Naive thymus-derived CD4-positive, alpha-beta T cell (primary cell): ENCODE measurements around the gene LCP1. TPM values are rescaled to one million over a fixed set of nuclear protein-coding genes. Genes with fewer than 3 reads are reported as not detected.

Experiments
- ATAC-seq: fragments of 150-1000 bp; cut with Tn5 transposase; 2 replicates; pipeline ENCODE4 v1.10.0; 2021; ENCODE audit warnings: mild to moderate bottlenecking, moderate library complexity
- CTCF ChIA-PET: fragments of 350-600 bp; sonication (Branson Sonifier 250); formaldehyde crosslinking; loops from one replicate; lab custom pipeline; 2021; ENCODE audit warnings: antibody characterized with exemption; lab: Charles Lee
- POLR2A ChIA-PET: fragments of 350-600 bp; sonication (Branson Sonifier 250); formaldehyde crosslinking; loops from one replicate; lab custom pipeline; 2021; ENCODE audit warnings: antibody characterized with exemption, inconsistent platforms; lab: Charles Lee
- DNase-seq, 9 donors: peaks; one replicate each; pipeline versions ENCODE4 v3.0.0 to v3.0.0-alpha.2; 2020 to 2022; ENCODE audit warnings: mixed read lengths in 1 of 9
- H3K27ac ChIP-seq: one replicate; pipeline ENCODE4 v1.7.0; 2013; ENCODE audit warnings: mild to moderate bottlenecking, low read depth, low read length, moderate library complexity
- H3K27me3 ChIP-seq, 2 donors: one replicate each; pipeline ENCODE4 v1.7.0; 2013; ENCODE audit warnings: low read length in 2 of 2, mild to moderate bottlenecking in 2 of 2, moderate library complexity in 2 of 2; ENCODE audit not compliant: control insufficient read depth in 2 of 2, insufficient read depth in 2 of 2
- H3K36me3 ChIP-seq, 3 experiments: 1 replicate in 2 of 3; 2 replicates in 1 of 3; pipeline ENCODE4 v1.7.0; 2013; ENCODE audit warnings: low read length in 3 of 3, mild to moderate bottlenecking in 3 of 3, moderate library complexity in 1 of 3; ENCODE audit not compliant: insufficient read depth in 3 of 3, control insufficient read depth in 2 of 3
- H3K4me1 ChIP-seq, 2 donors: one replicate each; pipeline ENCODE4 v1.7.0; 2013; ENCODE audit warnings: low read length in 2 of 2, mild to moderate bottlenecking in 2 of 2, moderate library complexity in 1 of 2; ENCODE audit not compliant: control insufficient read depth in 2 of 2, insufficient read depth in 2 of 2
- H3K4me3 ChIP-seq: 2 replicates; pipeline ENCODE4 v1.7.0; 2013; ENCODE audit warnings: mild to moderate bottlenecking, low read length
- H3K9me3 ChIP-seq, 3 experiments: 1 replicate in 2 of 3; 2 replicates in 1 of 3; pipeline ENCODE4 v1.7.0; 2013; ENCODE audit warnings: low read length in 3 of 3; ENCODE audit not compliant: control insufficient read depth in 2 of 3
- H3K27ac Mint-ChIP-seq, 9 donors: one replicate each; pipeline ENCODE4 v1.8.0; 2020 to 2022; ENCODE audit warnings: mixed read lengths in 9 of 9, mild to moderate bottlenecking in 8 of 9, moderate library complexity in 5 of 9, inconsistent platforms in 2 of 9
- H3K27me3 Mint-ChIP-seq, 5 donors: one replicate each; pipeline ENCODE4 v1.8.0; 2021 to 2022; ENCODE audit warnings: mixed read lengths in 5 of 5, mild to moderate bottlenecking in 1 of 5
- H3K36me3 Mint-ChIP-seq, 5 donors: one replicate each; pipeline ENCODE4 v1.8.0; 2020 to 2022; ENCODE audit warnings: mixed read lengths in 5 of 5, mild to moderate bottlenecking in 3 of 5, inconsistent platforms in 1 of 5
- H3K4me1 Mint-ChIP-seq, 7 donors: one replicate each; pipeline ENCODE4 v1.8.0; 2020 to 2022; ENCODE audit warnings: mixed read lengths in 7 of 7, mild to moderate bottlenecking in 3 of 7, inconsistent platforms in 1 of 7
- H3K4me3 Mint-ChIP-seq, 10 donors: one replicate each; pipeline ENCODE4 v1.8.0; 2020 to 2022; ENCODE audit warnings: mild to moderate bottlenecking in 10 of 10, mixed read lengths in 10 of 10, moderate library complexity in 6 of 10, inconsistent platforms in 2 of 10
- H3K9me3 Mint-ChIP-seq, 11 donors: one replicate each; pipeline ENCODE4 v1.8.0; 2020 to 2022; ENCODE audit warnings: mixed read lengths in 11 of 11, mild to moderate bottlenecking in 4 of 11, inconsistent platforms in 1 of 11, moderate library complexity in 1 of 11
- intact Hi-C, 2 donors: fragments of 100-400 bp; cut with micrococcal nuclease; formaldehyde crosslinking; loops; one replicate each; pipeline ENCODE4 v1.15.1; 2023
- polyA plus RNA-seq, 2 donors: library from polyadenylated mRNA; unstranded; fragments of 300-500 nt; fragmentation: Illumina TruSeq; gene quantifications; one replicate each; pipeline ENCODE4 v1.2.3, GENCODE V29; 2021
- total RNA-seq, 6 experiments: library from RNA in 5 of 6; stranded (reverse) in 5 of 6; gene quantifications; 1 replicate in 5 of 6; 2 replicates in 1 of 6; pipeline ENCODE4 v1.2.3 and lab custom pipeline; 2021 to 2026

The LCP1 gene
- total and polyA plus RNA-seq, 7 experiments from 2014 or later, result 293 to 989 (median 685) TPM

DNA sequence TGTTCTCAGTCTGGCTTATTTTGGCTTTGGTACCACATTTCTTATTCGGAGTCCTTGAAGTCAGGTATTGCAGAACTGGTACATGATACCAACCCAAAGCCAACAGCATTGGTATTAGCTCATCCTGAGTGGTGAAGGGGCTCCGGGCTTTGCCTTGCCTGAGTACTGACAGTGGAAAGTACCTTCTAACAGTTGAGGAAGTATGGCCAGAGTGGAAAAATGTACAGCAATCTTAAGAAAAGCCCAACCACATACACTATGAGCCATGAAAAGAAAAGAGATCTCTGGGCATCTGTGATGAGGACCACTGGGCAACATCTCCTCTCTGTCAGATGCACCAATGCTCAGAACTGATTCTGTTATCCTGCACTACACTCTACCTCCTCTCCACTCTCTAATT lies 8.3 kb downstream of the LCP1 start:
- ChIA-PET CTCF (interaction anchor here (0.7 to 2.5 kb wide), 5 partner anchors 10 to 30 kb away, joined by 3 to 27 read pairs (median 3); no protein-coding TSS in a partner anchor), POLR2A (interaction anchor here (0.6 to 9.8 kb wide), 7 partner anchors 7 to 122 kb away, joined by 3 to 117 read pairs (median 9); partner anchors contain the start of genes LCP1 and LRRC63)
- DNase-seq (peak in 1 of 9 donors; percentile 56), ATAC-seq (peak; percentile 36)
- H3K9me3 Mint-ChIP-seq, result no peaks in the 10 kb centered on the region
- peaks cover 85 to 99% (median 97%) of the 10 kb centered on the region in 7 donors for H3K4me1 Mint-ChIP-seq
- H3K36me3 Mint-ChIP-seq, result peaks cover 0 to 59% (median 14%) of the 10 kb centered on the region in 5 donors
- Histone ChIP-seq H3K27me3 (no peaks in the 10 kb centered on the region), H3K36me3 (peaks cover 0 to 4% (median 0%) of the 10 kb centered on the region in 3 experiments), H3K4me1 (peaks cover 87 to 91% of the 10 kb centered on the region in 2 donors), H3K9me3 (no peaks in the 10 kb centered on the region), H3K4me3 (peak overlapping the region; percentile 10), H3K27ac (peak overlapping the region; percentile 82)
- intact Hi-C loops, result loop anchor here (2.0 to 5.0 kb wide), 2 partner anchors 39 to 833 kb away; partner anchors contain the start of genes TPT1 (in 2 of the 2) and LRRC63 (in 1 of the 2)
- peak overlapping the region; percentile 53 to 99 (median 84) for H3K4me3 Mint-ChIP-seq
- H3K27me3 Mint-ChIP-seq, result no peaks in the 10 kb centered on the region
- peak overlapping the region; percentile 86 to 96 (median 94) for H3K27ac Mint-ChIP-seq

DNA sequence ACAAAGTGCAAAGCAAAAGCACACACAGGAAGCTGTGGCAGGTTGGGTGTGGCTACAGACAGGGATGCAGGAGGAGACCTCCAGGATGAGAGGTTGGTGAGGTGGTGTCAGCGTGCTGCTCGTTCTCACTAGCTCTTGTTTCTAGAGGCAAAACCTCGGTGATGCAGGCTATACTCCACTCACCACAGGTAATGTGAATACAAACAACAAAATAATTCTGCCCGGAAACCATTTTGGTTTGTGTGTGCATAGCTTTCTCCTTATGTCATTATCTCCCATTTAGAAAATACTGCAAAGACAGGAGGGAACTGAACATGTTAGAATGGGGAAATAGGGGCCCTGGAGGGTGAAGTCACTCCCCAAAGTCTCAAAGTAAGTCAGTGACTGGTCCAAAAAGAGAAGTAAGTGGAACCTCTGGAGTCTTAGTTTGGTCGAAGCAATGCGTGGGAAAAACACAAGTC lies 9.4 kb downstream of the LCP1 start:
- Histone ChIP-seq H3K27ac (peak overlapping the region; percentile 82), H3K4me3 (peak overlapping the region; percentile 50), H3K36me3 (peaks cover 0 to 4% (median 0%) of the 10 kb centered on the region in 3 experiments), H3K9me3 (no peaks in the 10 kb centered on the region), H3K4me1 (peaks cover 91 to 92% of the 10 kb centered on the region in 2 donors), H3K27me3 (no peaks in the 10 kb centered on the region)
- H3K27me3 Mint-ChIP-seq, result no peaks in the 10 kb centered on the region
- H3K4me1 Mint-ChIP-seq, result peaks cover 86 to 100% (median 98%) of the 10 kb centered on the region in 7 donors
- POLR2A ChIA-PET, result interaction anchor here (0.6 to 9.8 kb wide), 18 partner anchors 8 to 1116 kb away, joined by 3 to 117 read pairs (median 4); partner anchors contain the start of genes LCP1, LRRC63 and ZC3H13
- CTCF ChIA-PET, result interaction anchor here (0.7 to 3.0 kb wide), 13 partner anchors 9 to 149 kb away, joined by 3 to 27 read pairs (median 3); partner anchors contain the start of gene LCP1
- intact Hi-C loops, result loop anchor here (1.0 to 5.0 kb wide), 4 partner anchors 10 to 832 kb away; partner anchors contain the start of genes LCP1 (in 2 of the 2), TPT1 (in 2 of the 2) and LRRC63 (in 1 of the 2)
- H3K27ac Mint-ChIP-seq, result peak overlapping the region; percentile 86 to 96 (median 94)
- H3K36me3 Mint-ChIP-seq, result peaks cover 0 to 57% (median 14%) of the 10 kb centered on the region in 5 donors
- peak in 8 of 9 donors; percentile 49 to 85 (median 78) for DNase-seq
- peak; percentile 65 for ATAC-seq
- peak overlapping the region; percentile 73 to 99 (median 80) for H3K4me3 Mint-ChIP-seq
- H3K9me3 Mint-ChIP-seq, result no peaks in the 10 kb centered on the region

DNA sequence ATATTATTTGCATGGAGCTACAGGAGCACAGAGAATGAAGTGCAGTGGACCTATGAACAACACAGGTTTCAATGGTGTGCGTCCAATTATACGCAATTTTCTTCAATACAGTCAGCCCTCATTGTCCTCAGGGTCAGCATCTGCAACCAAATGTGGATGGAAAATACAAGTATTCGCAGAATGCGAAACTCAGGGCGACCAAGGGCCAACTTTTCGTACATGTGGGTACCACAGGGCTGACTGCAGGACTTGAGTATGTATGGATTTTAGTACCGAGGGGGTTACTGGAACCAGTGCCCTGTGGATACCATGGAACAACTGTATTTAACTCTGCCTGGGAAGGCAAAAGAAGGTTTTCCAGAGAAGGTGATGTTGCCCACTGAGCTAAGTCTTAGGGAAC lies 10.2 kb downstream of the LCP1 start:
- intact Hi-C loops, result loop anchor here (1.0 to 5.0 kb wide), 4 partner anchors 11 to 831 kb away; partner anchors contain the start of genes LCP1 (in 2 of the 2), TPT1 (in 2 of the 2) and LRRC63 (in 1 of the 2)
- H3K4me3 Mint-ChIP-seq, result peak overlapping the region; percentile 73 to 99 (median 82)
- H3K4me1 ChIP-seq, result peaks cover 97 to 100% of the 10 kb centered on the region in 2 donors
- ChIA-PET POLR2A (interaction anchor here (0.8 to 9.8 kb wide), 14 partner anchors 9 to 1115 kb away, joined by 3 to 117 read pairs (median 4); partner anchors contain the start of genes LCP1 and LRRC63), CTCF (interaction anchor here (1.3 to 3.9 kb wide), 9 partner anchors 8 to 149 kb away, joined by 3 to 27 read pairs (median 8); no protein-coding TSS in a partner anchor)
- H3K27me3 Mint-ChIP-seq, result no peaks in the 10 kb centered on the region
- H3K27ac ChIP-seq, result peak overlapping the region; percentile 82
- peak overlapping the region; percentile 86 to 96 (median 94) for H3K27ac Mint-ChIP-seq
- H3K27me3 ChIP-seq, result no peaks in the 10 kb centered on the region
- no peaks in the 10 kb centered on the region for H3K9me3 ChIP-seq
- H3K36me3 ChIP-seq, result peaks cover 0 to 4% (median 0%) of the 10 kb centered on the region in 3 experiments
- no peaks in the 10 kb centered on the region for H3K9me3 Mint-ChIP-seq
- peak overlapping the region; percentile 50 for H3K4me3 ChIP-seq
- ATAC-seq (no peak), DNase-seq (no peak)
- H3K36me3 Mint-ChIP-seq, result peaks cover 0 to 54% (median 12%) of the 10 kb centered on the region in 5 donors
- peaks cover 88 to 100% (median 96%) of the 10 kb centered on the region in 7 donors for H3K4me1 Mint-ChIP-seq

DNA sequence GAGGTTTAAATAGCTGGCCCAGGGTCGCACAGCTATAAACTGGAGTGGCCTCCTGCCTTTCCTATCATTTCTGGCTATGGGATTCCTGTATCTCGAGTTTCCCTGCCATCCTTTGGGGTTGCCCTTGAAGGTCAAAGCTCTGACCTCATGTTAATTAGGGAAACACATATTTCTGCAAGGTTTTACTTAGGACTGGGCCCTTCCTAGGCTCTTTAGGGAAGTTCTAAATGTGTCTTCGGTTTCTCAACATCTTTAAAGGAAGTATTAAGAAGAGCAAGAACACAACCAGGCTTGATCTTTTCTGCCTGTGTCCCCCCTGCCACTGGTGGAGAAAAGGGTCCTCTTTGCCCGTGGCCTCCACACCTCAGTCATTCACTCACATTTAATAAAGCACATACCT lies 10.8 kb downstream of the LCP1 start:
- Mint-ChIP-seq H3K27me3 (no peaks in the 10 kb centered on the region), H3K27ac (peak overlapping the region; percentile 86 to 95 (median 89)), H3K36me3 (peaks cover 0 to 54% (median 9%) of the 10 kb centered on the region in 5 donors), H3K9me3 (no peaks in the 10 kb centered on the region), H3K4me1 (peaks cover 91 to 100% (median 95%) of the 10 kb centered on the region in 7 donors), H3K4me3 (peak overlapping the region; percentile 73 to 99 (median 82))
- peaks cover 0 to 4% (median 0%) of the 10 kb centered on the region in 3 experiments for H3K36me3 ChIP-seq
- peaks cover 97% of the 10 kb centered on the region in 2 donors for H3K4me1 ChIP-seq
- peak overlapping the region; percentile 50 for H3K4me3 ChIP-seq
- POLR2A ChIA-PET, result interaction anchor here (1.0 to 9.8 kb wide), 7 partner anchors 9 to 124 kb away, joined by 3 to 117 read pairs (median 9); partner anchors contain the start of gene LCP1
- H3K27me3 ChIP-seq, result no peaks in the 10 kb centered on the region
- DNase-seq (no peak), ATAC-seq (no peak)
- CTCF ChIA-PET, result interaction anchor here (0.6 to 3.9 kb wide), 10 partner anchors 8 to 150 kb away, joined by 3 to 24 read pairs (median 4); no protein-coding TSS in a partner anchor
- H3K27ac ChIP-seq, result peak overlapping the region; percentile 82
- H3K9me3 ChIP-seq, result no peaks in the 10 kb centered on the region
- intact Hi-C loops, result loop anchor here in 1 of 2 donors (5.0 kb wide), 1 partner anchor 41 kb away; the partner anchor contains the start of gene LRRC63

DNA sequence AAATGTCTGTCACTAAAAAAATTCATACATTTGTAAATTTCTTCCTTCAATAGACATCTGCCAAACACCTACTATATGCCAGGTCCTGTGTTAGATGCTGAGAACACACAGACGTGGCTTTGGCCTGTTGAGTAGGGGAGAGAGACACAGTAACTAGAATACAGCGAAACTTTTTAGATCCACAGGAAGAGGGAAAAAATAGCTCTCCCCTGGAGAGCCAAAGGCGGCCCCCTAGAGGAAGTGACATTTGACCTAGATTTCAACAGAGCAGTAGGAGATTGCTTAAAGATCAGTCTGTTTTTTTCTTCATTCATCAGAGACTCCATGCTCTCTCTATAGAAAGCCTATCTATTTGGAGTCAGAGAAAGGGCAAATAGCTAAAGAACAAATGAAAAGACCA lies 11.3 kb downstream of the LCP1 start:
- Histone ChIP-seq H3K36me3 (peaks cover 0 to 4% (median 0%) of the 10 kb centered on the region in 3 experiments), H3K9me3 (no peaks in the 10 kb centered on the region), H3K27ac (peak overlapping the region; percentile 82), H3K4me1 (peaks cover 96% of the 10 kb centered on the region in 2 donors), H3K4me3 (peak overlapping the region; percentile 50), H3K27me3 (no peaks in the 10 kb centered on the region)
- Mint-ChIP-seq H3K4me1 (peaks cover 92 to 100% (median 96%) of the 10 kb centered on the region in 7 donors), H3K27me3 (no peaks in the 10 kb centered on the region), H3K4me3 (peak overlapping the region; percentile 73 to 99 (median 82)), H3K27ac (peak overlapping the region; percentile 86 to 95 (median 89)), H3K36me3 (peaks cover 0 to 53% (median 9%) of the 10 kb centered on the region in 5 donors), H3K9me3 (no peaks in the 10 kb centered on the region)
- DNase-seq, result peak in 6 of 9 donors; percentile 43 to 62 (median 56)
- intact Hi-C loops, result loop anchor here (1.0 to 5.0 kb wide), 3 partner anchors 9 to 42 kb away; partner anchors contain the start of gene LRRC63 (in 1 of the 2)
- ChIA-PET POLR2A (interaction anchor here (1.0 to 9.8 kb wide), 7 partner anchors 9 to 125 kb away, joined by 3 to 117 read pairs (median 8); partner anchors contain the start of gene LCP1), CTCF (interaction anchor here (0.6 to 3.9 kb wide), 8 partner anchors 9 to 130 kb away, joined by 3 to 24 read pairs (median 4); no protein-coding TSS in a partner anchor)
- ATAC-seq, result peak; percentile 31
